Measurements from ENCODE around the gene CHDH. TPM values are rescaled to one million over a fixed set of nuclear protein-coding genes. Genes with fewer than 3 reads are reported as not detected.

Gene CHDH
- total RNA-seq, 1 experiment from 2014 or later: 8.8 TPM

DNA sequence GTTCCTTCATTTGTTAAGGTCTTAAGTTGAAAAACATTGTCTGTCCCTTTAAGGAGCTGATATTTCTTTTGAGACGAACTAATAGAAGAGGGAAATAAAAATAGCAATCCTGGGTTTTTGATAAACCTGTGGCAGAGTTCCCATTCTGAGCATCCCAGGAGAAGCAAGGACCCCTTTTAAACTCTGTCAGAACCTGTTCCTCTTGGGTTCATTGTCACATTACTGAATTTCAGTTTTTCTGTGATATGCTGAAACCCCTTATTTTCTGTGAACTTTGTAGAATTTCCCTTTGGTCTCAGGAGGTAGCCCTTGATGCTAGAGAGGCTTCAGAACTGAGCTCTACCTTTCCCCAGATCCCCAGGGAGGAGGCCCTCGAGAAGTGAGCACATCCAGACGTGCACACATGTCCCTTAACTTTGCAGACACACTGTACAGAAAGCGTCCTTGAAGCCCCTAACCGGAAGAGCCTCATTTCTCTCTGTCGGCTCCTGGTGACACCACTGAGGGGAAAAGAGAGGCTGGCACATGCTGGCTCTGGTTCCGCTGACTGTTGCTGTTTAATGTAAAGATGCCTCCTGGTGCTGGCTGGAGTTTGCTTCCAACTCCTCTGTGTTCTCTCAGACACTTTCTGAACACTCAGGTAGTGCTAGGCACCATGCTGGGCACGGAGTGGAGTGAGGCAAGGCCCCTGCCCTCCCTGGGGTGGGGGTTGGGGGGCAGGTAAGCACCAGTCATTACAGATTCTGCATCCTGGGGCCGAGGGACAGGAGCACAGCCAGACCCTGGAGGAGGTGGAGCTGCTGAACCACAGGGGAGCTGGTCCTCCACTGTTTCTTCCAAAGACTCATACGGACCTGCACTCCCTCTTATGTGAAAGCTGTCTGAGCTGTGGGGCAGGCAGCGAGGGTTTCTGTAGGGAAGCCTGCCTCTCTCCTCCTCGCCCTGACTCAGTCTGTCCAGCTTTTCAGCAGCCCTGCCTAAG, 77.5 kb downstream of the CHDH start:
- peak; percentile 69 for DNase-seq
- H3K4me3 ChIP-seq (ENCODE audit: insufficient read depth, low read depth, low read length): no peak overlapping the region
- no peaks in the 10 kb centered on the region for H3K27me3 ChIP-seq (ENCODE audit: control insufficient read depth, insufficient read depth, low read length)
- no peaks in the 10 kb centered on the region for H3K36me3 ChIP-seq (replicated peaks; ENCODE audit: control insufficient read depth, insufficient read depth, low read length)

GRCh38 chr3:53766706-53767105, 79.5 kb downstream of the CHDH start:
- Histone ChIP-seq H3K36me3 (replicated peaks; ENCODE audit: control insufficient read depth, insufficient read depth, low read length) (no peaks in the 10 kb centered on the region), H3K4me3 (ENCODE audit: insufficient read depth, low read depth, low read length) (no peak overlapping the region), H3K27me3 (ENCODE audit: control insufficient read depth, insufficient read depth, low read length) (no peaks in the 10 kb centered on the region)
- DNase-seq: no peak

- no peak for DNase-seq
- no peak overlapping the region for H3K4me3 ChIP-seq (ENCODE audit: insufficient read depth, low read depth, low read length)
- H3K27me3 ChIP-seq (ENCODE audit: control insufficient read depth, insufficient read depth, low read length): no peaks in the 10 kb centered on the region
- no peaks in the 10 kb centered on the region for H3K36me3 ChIP-seq (replicated peaks; ENCODE audit: control insufficient read depth, insufficient read depth, low read length)
Measured at GRCh38 chr3:53765753-53766152, 80.5 kb downstream of the CHDH start.

GRCh38 chr3:53764026-53764775, 82.0 kb downstream of the CHDH start:
- Histone ChIP-seq H3K4me3 (ENCODE audit: insufficient read depth, low read depth, low read length) (no peak overlapping the region), H3K27me3 (ENCODE audit: control insufficient read depth, insufficient read depth, low read length) (no peaks in the 10 kb centered on the region), H3K36me3 (replicated peaks; ENCODE audit: control insufficient read depth, insufficient read depth, low read length) (no peaks in the 10 kb centered on the region)
- no peak for DNase-seq

DNA sequence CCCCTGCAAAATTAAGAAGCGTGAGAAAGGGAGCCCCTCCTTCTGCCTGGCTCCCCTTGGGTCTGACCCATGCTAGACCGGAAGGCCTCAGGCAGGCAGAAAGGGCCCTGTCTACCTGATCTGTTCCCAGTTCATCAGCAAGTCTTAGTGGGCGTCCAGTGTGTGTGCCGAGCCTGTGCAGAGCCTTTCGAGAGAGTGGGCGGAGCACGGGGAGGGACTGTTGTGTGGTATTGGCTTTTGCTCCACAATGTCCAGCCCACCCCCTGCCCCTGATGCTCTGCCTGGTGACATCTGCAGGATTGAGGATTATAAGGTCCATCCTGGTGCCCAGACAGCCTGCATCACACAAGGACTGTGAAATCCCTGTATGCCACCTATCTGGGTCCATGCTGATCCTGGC, 82.9 kb downstream of the CHDH start:
- Histone ChIP-seq H3K27me3 (ENCODE audit: control insufficient read depth, insufficient read depth, low read length) (no peaks in the 10 kb centered on the region), H3K36me3 (replicated peaks; ENCODE audit: control insufficient read depth, insufficient read depth, low read length) (no peaks in the 10 kb centered on the region), H3K4me3 (ENCODE audit: insufficient read depth, low read depth, low read length) (no peak overlapping the region)
- no peak for DNase-seq

Other genes with a start within 250 kb of the CHDH start
- 7.2 and 8.9 TPM in 2 replicates for gene IL17RB, start 149 bp upstream of the CHDH start, total RNA-seq (2014; rRNA removed; shearing (Covaris generic))
- 21.2 and 27.6 TPM in 2 replicates for gene ACTR8, start 35.7 kb upstream of the CHDH start, total RNA-seq (2014; rRNA removed; shearing (Covaris generic))
- gene SELENOK, start 45.4 kb upstream of the CHDH start, total RNA-seq (2014; rRNA removed; shearing (Covaris generic)): 44.1 and 52.6 TPM in 2 replicates